ENCODE measurements around the gene DAPK1.

Gene DAPK1

GRCh38 chr9:87521834-87522233, 24.2 kb downstream of the DAPK1 start:
- CTCF ChIA-PET = interaction anchor here (2.0 kb wide), 1 partner anchor 141 kb away, joined by 6 read pairs; no protein-coding TSS in a partner anchor
- Histone ChIP-seq H3K36me3 (ENCODE audit: control insufficient read depth in 2 of 2, insufficient read depth in 1 of 2, low read length in 2 of 2) (peaks cover 0 to 5% of the 10 kb centered on the region in 2 experiments; a peak in 1 of 3 replicates), H3K27ac (ENCODE audit: extremely low read depth, low read depth, low read length) (no peak overlapping the region), H3K9me3 (ENCODE audit: control insufficient read depth, insufficient read depth, low read depth, low read length) (no peaks in the 10 kb centered on the region), H3K4me1 (ENCODE audit: control insufficient read depth, insufficient read depth, low read length) (no peaks in the 10 kb centered on the region), H3K4me3 (ENCODE audit: low read depth, low read length) (no peak overlapping the region)
- POLR2A ChIA-PET = no interaction called here
- TF ChIP-seq ZNF391 (tag by site-specific recombination; IDR thresholded peaks at IDR 0.05; ENCODE audit: borderline replicate concordance, low read depth) (no peak), ZNF184 (tag by site-specific recombination; IDR thresholded peaks at IDR 0.05) (no peak), ZNF335 (tag by site-specific recombination; conservative IDR thresholded peaks at IDR 0.05) (no peak), ZNF341 (tag by site-specific recombination; IDR thresholded peaks at IDR 0.05; ENCODE audit: low read depth) (no peak), ZFP69B (tag by site-specific recombination; IDR thresholded peaks at IDR 0.05) (no peak)
- TF ChIP-seq, protein P1, sequence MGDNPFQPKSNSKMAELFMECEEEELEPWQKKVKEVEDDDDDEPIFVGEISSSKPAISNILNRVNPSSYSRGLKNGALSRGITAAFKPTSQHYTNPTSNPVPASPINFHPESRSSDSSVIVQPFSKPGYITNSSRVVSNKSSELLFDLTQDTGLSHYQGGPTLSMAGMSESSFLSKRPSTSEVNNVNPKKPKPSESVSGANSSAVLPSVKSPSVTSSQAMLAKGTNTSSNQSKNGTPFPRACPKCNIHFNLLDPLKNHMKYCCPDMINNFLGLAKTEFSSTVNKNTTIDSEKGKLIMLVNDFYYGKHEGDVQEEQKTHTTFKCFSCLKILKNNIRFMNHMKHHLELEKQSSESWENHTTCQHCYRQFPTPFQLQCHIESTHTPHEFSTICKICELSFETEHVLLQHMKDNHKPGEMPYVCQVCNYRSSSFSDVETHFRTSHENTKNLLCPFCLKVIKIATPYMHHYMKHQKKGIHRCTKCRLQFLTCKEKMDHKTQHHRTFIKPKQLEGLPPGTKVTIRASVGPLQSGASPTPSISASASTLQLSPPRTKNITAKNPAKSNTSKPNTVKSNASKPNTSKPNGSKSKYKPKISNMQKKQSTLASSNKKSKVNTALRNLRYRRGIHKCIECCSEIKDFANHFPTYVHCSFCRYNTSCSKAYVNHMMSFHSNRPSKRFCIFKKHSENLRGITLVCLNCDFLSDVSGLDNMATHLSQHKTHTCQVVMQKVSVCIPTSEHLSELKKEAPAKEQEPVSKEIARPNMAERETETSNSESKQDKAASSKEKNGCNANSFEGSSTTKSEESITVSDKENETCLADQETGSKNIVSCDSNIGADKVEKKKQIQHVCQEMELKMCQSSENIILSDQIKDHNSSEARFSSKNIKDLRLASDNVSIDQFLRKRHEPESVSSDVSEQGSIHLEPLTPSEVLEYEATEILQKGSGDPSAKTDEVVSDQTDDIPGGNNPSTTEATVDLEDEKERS (tag by site-specific recombination; IDR thresholded peaks at IDR 0.05) = no peak
- TF ChIP-seq, protein P2, sequence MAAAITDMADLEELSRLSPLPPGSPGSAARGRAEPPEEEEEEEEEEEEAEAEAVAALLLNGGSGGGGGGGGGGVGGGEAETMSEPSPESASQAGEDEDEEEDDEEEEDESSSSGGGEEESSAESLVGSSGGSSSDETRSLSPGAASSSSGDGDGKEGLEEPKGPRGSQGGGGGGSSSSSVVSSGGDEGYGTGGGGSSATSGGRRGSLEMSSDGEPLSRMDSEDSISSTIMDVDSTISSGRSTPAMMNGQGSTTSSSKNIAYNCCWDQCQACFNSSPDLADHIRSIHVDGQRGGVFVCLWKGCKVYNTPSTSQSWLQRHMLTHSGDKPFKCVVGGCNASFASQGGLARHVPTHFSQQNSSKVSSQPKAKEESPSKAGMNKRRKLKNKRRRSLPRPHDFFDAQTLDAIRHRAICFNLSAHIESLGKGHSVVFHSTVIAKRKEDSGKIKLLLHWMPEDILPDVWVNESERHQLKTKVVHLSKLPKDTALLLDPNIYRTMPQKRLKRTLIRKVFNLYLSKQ (tag by site-specific recombination; IDR thresholded peaks at IDR 0.05; ENCODE audit: borderline replicate concordance) = no peak

- ChIA-PET POLR2A (no interaction called here), CTCF (no interaction called here)
- Histone ChIP-seq H3K4me1 (ENCODE audit: control insufficient read depth, insufficient read depth, low read length) (peaks cover 6% of the 10 kb centered on the region; the same call in 1 of the 2 replicates), H3K27ac (ENCODE audit: extremely low read depth, low read depth, low read length) (no peak overlapping the region), H3K36me3 (ENCODE audit: control insufficient read depth in 2 of 2, insufficient read depth in 1 of 2, low read length in 2 of 2) (peaks cover 0 to 5% of the 10 kb centered on the region in 2 experiments; a peak in 1 of 3 replicates), H3K4me3 (ENCODE audit: low read depth, low read length) (no peak overlapping the region), H3K9me3 (ENCODE audit: control insufficient read depth, insufficient read depth, low read depth, low read length) (no peaks in the 10 kb centered on the region)
- TF ChIP-seq ZBTB8A (tag by site-specific recombination; IDR thresholded peaks at IDR 0.05) = no peak
- TF ChIP-seq SP7 (tag by site-specific recombination; IDR thresholded peaks at IDR 0.05) = no peak
- no peak for TF ChIP-seq KLF10 (tag by site-specific recombination; IDR thresholded peaks at IDR 0.05)
- TF ChIP-seq, protein P3, sequence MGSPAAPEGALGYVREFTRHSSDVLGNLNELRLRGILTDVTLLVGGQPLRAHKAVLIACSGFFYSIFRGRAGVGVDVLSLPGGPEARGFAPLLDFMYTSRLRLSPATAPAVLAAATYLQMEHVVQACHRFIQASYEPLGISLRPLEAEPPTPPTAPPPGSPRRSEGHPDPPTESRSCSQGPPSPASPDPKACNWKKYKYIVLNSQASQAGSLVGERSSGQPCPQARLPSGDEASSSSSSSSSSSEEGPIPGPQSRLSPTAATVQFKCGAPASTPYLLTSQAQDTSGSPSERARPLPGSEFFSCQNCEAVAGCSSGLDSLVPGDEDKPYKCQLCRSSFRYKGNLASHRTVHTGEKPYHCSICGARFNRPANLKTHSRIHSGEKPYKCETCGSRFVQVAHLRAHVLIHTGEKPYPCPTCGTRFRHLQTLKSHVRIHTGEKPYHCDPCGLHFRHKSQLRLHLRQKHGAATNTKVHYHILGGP (tag by site-specific recombination; IDR thresholded peaks at IDR 0.05) = no peak
- TF ChIP-seq, protein P4, sequence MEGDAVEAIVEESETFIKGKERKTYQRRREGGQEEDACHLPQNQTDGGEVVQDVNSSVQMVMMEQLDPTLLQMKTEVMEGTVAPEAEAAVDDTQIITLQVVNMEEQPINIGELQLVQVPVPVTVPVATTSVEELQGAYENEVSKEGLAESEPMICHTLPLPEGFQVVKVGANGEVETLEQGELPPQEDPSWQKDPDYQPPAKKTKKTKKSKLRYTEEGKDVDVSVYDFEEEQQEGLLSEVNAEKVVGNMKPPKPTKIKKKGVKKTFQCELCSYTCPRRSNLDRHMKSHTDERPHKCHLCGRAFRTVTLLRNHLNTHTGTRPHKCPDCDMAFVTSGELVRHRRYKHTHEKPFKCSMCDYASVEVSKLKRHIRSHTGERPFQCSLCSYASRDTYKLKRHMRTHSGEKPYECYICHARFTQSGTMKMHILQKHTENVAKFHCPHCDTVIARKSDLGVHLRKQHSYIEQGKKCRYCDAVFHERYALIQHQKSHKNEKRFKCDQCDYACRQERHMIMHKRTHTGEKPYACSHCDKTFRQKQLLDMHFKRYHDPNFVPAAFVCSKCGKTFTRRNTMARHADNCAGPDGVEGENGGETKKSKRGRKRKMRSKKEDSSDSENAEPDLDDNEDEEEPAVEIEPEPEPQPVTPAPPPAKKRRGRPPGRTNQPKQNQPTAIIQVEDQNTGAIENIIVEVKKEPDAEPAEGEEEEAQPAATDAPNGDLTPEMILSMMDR (tag by site-specific recombination; IDR thresholded peaks at IDR 0.05) = no peak
- no peak for TF ChIP-seq ZNF366 (tag by site-specific recombination; conservative IDR thresholded peaks at IDR 0.05)
- no peak for TF ChIP-seq ZNF626 (tag by site-specific recombination; IDR thresholded peaks at IDR 0.05)
- TF ChIP-seq, protein P5, sequence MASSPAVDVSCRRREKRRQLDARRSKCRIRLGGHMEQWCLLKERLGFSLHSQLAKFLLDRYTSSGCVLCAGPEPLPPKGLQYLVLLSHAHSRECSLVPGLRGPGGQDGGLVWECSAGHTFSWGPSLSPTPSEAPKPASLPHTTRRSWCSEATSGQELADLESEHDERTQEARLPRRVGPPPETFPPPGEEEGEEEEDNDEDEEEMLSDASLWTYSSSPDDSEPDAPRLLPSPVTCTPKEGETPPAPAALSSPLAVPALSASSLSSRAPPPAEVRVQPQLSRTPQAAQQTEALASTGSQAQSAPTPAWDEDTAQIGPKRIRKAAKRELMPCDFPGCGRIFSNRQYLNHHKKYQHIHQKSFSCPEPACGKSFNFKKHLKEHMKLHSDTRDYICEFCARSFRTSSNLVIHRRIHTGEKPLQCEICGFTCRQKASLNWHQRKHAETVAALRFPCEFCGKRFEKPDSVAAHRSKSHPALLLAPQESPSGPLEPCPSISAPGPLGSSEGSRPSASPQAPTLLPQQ (tag by site-specific recombination; IDR thresholded peaks at IDR 0.05) = no peak
- no peak for TF ChIP-seq ZBTB6 (tag by site-specific recombination; IDR thresholded peaks at IDR 0.05)
- TF ChIP-seq ZFP69B (tag by site-specific recombination; IDR thresholded peaks at IDR 0.05) = no peak
Observed at GRCh38 chr9:87524061-87524460, 26.4 kb downstream of the DAPK1 start.
